ENCODE results near the gene ATAT1.

Gene ATAT1

GRCh38 chr6:30613251-30614043 lies 13.2 kb upstream of the ATAT1 start:
- no peak for DNase-seq (ENCODE audit: low read depth)

- DNase-seq (ENCODE audit: low read depth), result no peak
Observed at GRCh38 chr6:30614044-30614842, 12.4 kb upstream of the ATAT1 start.

DNA sequence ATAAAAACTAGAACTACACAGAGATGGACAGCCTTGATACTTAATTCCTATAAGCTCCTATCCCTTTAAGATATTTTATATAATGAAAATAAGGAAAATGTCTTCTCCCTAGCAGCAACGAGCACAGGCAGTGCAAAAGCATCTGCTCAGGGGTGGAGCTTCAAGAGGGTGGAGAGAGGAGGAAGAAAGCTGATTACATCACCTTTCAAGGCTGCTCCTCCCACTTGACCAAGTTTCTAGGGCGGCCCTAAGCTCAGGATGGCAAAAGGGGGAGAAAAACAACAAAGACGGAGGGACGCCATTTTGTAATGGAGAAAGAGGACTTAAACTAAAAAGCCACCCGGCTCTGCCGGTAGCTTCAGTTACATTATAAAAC lies 11.8 kb upstream of the ATAT1 start:
- DNase-seq (ENCODE audit: low read depth), result peak; percentile 98

DNA sequence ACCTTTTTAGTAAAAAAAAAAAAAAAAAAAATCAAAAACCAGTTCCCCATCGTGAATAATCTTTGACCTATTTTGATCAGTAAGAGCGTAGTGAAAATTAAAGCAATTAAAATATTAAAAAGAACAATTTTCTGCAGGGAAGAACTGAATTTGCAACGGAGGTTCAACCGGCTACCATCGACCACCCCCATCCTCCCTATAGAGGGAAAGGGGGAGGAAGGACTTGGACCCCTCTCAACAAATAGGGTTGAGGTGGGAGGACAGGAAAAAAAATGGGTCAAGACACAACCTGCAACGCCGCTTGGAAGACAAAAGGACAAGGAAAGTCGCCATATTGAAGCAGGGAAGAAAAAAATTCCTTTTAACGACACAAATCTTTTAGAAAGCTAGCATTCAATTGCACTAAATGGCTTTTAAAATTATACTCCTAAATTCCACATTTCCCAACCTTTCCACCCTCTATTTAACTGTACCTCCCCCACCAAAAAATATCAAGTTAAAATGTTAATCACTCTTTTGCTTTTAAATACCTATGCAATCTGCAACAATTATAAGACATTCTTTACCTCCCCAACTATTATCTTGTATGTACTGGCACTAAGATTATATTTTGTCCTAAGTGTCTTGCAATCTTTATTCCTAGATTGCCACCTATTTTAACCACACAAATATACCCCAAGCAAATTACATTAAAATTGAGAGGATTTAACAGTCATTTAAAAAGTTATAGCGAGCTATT lies 11.3 kb upstream of the ATAT1 start:
- DNase-seq (ENCODE audit: low read depth), result peak; percentile 83

DNA sequence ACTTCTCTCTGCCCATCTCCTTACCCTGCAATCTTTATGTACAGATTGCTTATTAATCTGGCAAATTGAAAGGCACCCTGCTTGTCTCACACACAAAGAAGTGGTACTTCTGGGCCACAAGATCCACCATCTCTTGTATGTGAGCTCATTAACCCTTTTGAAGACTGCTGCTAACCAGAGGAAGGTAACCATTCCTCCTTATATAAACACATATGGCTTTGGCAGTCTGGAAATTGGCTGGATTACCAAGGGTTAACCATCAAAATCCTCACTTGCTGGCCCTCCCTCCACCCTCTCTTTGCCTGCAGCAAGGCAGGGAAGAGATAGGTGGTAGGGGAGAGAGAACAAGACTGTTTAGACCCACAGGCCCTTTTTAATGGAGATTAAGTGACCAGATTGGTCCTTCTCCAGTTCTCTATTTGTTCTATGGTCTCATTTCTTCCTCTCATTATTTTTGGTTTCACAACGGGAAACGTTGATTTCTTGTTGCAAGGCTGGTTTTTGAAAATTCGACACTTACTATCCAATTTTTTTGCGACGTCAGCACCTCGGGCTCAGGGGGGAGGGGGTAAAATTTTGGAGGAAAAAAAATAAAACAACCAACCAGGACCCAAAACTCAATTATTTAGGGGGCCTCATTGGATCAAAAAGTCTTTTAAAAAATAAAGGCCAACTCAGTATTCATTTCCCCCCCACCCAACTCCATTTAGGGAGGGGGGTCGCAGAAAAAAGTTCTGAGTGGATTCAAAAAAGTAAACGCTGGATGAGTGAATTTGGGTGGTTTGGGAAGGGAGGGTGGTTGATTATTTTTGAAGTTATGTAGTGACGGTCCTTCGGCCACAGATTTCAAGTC lies 10.5 kb upstream of the ATAT1 start:
- DNase-seq (ENCODE audit: low read depth), result peak; percentile 21

GRCh38 chr6:30616811-30617564 lies 9.7 kb upstream of the ATAT1 start, which contains the start of gene PPP1R10:
Gene PPP1R10 (minus strand): TSS chr6:30617243. CDS start chr6:30609944, 7,299 bp downstream.
- peak; percentile 100 for DNase-seq (ENCODE audit: low read depth)

- peak; percentile 99 for DNase-seq (ENCODE audit: low read depth)
Observed at GRCh38 chr6:30617565-30618269, 9.0 kb upstream of the ATAT1 start, which contains the start of gene MRPS18B. Gene MRPS18B (plus strand): TSS chr6:30617840. CDS start chr6:30617866, 26 bp downstream.

DNA sequence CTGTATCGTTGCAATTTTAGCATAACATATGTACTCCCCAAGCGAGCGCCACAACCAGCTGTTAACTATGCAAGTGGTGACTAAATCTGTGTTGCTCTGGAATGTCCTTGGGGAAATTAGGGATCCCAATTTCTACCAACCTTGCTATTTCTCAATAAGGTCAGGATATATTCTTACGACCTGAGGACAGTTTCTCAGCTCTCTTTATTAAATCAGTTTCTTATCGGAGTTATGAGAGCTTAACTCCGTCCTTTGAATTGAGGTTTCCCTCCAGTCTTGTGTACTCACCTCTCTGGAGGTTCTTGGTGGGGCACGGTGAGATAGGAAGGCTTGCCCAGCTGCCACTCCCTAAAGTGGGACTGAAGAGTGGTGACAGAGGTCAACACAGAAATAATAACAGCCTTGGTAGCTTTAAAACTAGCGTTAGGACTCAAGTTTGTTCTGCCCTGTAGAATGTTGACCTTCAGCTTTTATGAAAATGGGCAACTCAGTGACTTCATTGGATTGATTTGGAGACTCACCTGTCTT lies 8.3 kb upstream of the ATAT1 start:
- no peak for DNase-seq (ENCODE audit: low read depth)

DNA sequence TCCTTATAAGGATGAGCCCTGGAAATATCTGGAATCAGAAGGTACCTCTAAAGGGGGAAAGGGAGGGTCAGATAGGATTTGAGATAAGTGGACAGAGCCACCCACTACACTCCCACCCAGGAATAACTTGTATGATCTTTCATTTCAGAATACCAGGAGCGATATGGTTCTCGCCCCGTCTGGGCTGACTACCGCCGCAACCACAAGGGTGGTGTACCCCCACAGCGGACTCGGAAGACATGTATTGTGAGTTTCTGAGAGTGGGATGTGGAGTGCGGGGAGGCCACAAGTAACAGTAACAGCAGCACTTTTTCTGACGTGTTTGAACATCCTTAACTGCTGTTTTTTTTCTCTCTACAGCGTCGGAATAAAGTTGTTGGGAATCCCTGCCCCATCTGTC lies 7.1 kb upstream of the ATAT1 start:
- no peak for DNase-seq (ENCODE audit: low read depth)

DNA sequence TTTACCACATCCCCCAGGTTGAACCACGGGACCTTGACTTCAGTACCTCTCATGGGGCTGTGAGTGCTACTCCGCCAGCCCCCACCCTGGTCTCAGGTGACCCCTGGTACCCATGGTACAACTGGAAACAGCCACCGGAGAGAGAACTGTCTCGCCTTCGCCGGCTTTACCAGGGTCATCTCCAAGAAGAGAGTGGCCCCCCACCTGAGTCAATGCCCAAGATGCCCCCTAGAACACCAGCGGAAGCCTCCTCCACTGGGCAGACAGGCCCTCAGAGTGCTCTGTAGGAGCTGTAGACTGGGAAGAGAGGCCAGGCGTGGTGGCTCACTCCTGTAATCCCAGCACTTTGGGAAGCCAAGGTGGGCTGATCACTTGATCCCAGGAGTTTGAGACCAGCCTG lies 1.2 kb upstream of the ATAT1 start:
- DNase-seq (ENCODE audit: low read depth), result no peak

GRCh38 chr6:30635834-30636233 lies 9.2 kb downstream of the ATAT1 start:
- no peak for DNase-seq (ENCODE audit: low read depth)

GRCh38 chr6:30640481-30640880 lies 13.8 kb downstream of the ATAT1 start:
- DNase-seq (ENCODE audit: low read depth), result no peak

GRCh38 chr6:30641048-30641447 lies 14.4 kb downstream of the ATAT1 start:
- no peak for DNase-seq (ENCODE audit: low read depth)

DNA sequence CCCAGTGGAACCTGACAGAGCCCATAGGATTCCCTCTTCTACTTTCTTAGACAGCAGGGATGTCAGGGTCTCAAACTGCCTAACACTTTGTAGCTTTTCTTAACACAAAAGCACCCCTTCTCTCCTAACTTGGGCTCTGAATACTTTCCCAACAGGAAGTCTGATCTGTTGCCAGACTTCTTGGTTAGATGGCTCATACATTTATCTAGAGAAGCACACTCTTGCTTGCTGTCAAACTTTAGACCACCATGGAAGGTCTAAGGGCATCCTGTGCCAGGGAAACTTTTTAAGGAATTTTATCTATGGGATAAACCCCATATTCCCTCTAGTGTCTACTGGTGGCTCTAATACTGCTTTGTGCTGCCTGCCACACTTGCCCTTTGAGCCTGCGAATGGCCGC lies 17.0 kb downstream of the ATAT1 start:
- DNase-seq (ENCODE audit: low read depth), result no peak

DNA sequence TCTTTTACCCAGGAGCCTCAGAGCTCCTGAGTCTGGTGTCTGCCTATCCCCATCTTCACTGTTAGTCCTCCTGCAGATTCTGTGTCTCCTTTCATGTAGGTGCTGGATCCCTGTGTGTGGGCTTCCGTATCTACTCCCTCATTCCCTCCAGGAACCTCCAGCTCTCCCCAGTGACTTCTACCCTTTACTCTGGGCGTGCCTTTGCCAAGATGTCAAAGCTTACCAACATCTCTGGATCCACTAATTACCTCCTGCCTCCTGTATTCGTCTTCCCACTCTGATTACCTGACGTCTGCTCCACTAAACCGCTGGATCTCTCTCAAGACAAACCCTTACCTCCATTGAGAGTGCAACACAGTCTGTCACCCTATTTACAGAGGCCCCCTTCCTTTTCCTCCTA lies 18.1 kb downstream of the ATAT1 start:
- DNase-seq (ENCODE audit: low read depth), result no peak

- no peak for DNase-seq (ENCODE audit: low read depth)
Observed at GRCh38 chr6:30645989-30646388, 19.3 kb downstream of the ATAT1 start.

DNA sequence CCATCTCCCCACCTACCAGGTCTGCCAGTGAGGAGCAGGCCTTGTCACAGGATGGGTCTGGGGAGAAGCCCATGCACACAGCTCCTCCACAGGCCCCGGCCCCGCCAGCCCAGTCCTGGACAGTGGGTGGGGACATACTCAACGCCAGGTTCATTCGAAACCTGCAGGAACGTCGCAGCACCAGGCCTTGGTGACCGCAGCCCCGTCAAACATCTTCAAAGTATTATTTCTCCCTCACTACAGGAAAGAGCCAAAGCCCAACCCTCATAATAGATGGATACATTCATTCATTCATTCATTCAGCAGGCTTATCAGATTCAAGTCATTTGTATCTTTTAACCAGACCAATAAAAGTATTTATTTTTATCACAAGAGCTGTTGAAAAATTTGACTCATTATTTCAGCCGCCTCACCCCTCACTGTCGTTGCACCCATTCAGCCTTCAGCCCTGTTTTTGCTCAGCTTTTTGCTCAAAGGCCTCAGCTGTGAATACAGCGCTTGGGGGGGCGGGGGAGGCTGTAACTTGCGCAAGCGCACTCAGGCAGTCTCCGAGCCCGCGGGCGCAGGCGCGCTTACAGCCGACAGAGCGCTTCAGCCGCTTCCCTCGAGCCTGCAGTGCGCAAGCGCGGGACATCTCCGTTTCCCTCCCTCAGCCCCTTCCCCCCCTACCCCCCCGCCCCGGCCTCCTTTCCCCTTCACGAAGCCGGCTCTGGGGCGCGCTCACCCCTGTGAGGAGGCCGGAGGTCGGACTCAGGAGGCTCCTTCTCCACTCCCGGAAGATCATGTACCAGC lies 20.0 kb downstream of the ATAT1 start, which contains the start of gene C6orf136:
Gene C6orf136 (plus strand): TSS at position 684 of the 792 bp plus-strand sequence. CDS start 99 bp downstream, at position 783.
- DNase-seq (ENCODE audit: low read depth), result peak; percentile 91

DNA sequence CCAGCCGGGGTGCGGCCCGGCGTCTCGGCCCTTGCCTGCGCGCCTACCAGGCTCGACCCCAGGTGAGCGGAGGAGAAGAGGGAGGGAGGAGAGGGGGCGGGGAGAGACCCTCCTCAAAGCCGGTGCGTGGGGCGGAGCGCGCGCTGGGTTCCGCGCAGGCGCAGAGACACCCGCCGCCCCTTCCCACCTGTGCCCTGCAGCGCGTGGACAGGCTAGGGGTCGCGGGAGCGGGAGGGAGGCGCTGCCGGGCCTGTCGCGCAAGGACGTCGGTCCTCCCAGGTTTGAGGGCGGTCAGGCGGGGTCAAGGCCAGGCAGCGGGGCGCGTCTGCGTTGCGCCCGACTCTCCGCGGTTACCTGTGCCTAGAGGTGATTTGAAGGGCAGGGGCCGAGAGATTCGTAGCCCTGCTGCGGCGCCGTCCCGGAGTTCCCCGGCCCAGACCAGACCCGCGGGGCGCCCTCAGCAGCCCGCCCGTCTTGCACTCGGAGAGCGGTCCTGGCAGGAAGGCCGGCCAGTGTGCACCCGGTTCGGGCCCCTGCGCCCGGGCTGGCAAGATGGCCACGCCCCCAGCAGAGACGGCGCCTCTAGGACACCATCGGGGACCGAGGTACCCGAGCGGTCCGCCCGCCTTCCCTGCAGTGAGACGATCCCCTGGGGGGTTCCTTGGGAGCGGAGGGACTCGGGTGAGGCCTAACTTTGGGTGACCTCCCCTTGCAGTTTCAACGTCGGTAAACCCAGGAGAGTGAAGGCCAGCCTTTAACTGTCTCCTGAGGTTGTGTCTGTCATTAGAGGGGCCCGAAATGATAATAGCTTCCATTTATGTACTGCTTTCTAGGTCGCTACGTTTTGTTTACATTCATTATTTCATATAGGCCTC lies 20.8 kb downstream of the ATAT1 start:
- peak; percentile 46 for DNase-seq (ENCODE audit: low read depth)
